A673 (cell line): ENCODE measurements around the gene FRMD3. TPM values are rescaled to one million over a fixed set of nuclear protein-coding genes. Genes with fewer than 3 reads are reported as not detected.
A peak's percentile ranks its signal among the peaks of the same experiment; 100 is the strongest.

Experiments used
- BruUV-seq: library from RNA; stranded (reverse); fragments of 400-500 nt; replicated peaks from 2 replicates; lab custom pipeline; 2021; lab: Mats Ljungman, UMichigan
- CTCF ChIA-PET: fragments of 300-600 bp; sonication (Branson Sonifier 250); formaldehyde crosslinking; loops from one replicate; lab custom pipeline; 2022; ENCODE audit warnings: antibody characterized with exemption; lab: Charles Lee
- POLR2A ChIA-PET: fragments of 300-600 bp; sonication (Branson Sonifier 250); formaldehyde crosslinking; loops from one replicate; lab custom pipeline; 2022; ENCODE audit warnings: antibody characterized with exemption; ENCODE audit not compliant: low non-redundant PET; lab: Charles Lee
- DNase-seq: peaks from one replicate; pipeline ENCODE4 v3.0.0-alpha.2; 2015; ENCODE audit warnings: low spot score
- H3K27ac ChIP-seq: fragments of 200-600 bp; sonication (generic); 2 replicates; pipeline ENCODE4 v1.5.1; 2016; ENCODE audit warnings: mixed run types, low read depth, mild to moderate bottlenecking, mixed read lengths, antibody characterized with exemption, low read length; ENCODE audit not compliant: poor library complexity, severe bottlenecking
- H3K27me3 ChIP-seq: fragments of 200-600 bp; sonication (generic); replicated peaks from 2 replicates; pipeline ENCODE4 v1.6.1; 2017; ENCODE audit warnings: mixed run types, low read depth, mild to moderate bottlenecking, mixed read lengths, antibody characterized with exemption, low read length; ENCODE audit not compliant: insufficient read depth, poor library complexity
- H3K36me3 ChIP-seq: fragments of 200-600 bp; sonication (generic); 2 replicates; pipeline ENCODE4 v1.6.1; 2016; ENCODE audit warnings: mixed run types, mild to moderate bottlenecking, mixed read lengths, antibody characterized with exemption, low read length; ENCODE audit not compliant: insufficient read depth, poor library complexity, severe bottlenecking
- H3K4me1 ChIP-seq: fragments of 200-600 bp; sonication (generic); 2 replicates; pipeline ENCODE4 v1.6.1; 2017; ENCODE audit warnings: mixed run types, mild to moderate bottlenecking, mixed read lengths, antibody characterized with exemption, low read length; ENCODE audit not compliant: insufficient read depth, poor library complexity, severe bottlenecking
- H3K4me3 ChIP-seq: fragments of 200-600 bp; sonication (generic); 2 replicates; pipeline ENCODE4 v1.5.1; 2016; ENCODE audit warnings: low read depth, mixed run types, mild to moderate bottlenecking, mixed read lengths, low read length; ENCODE audit not compliant: poor library complexity, severe bottlenecking
- H3K9me3 ChIP-seq: fragments of 200-600 bp; sonication (generic); 2 replicates; pipeline ENCODE4 v1.6.1; 2016; ENCODE audit warnings: mixed run types, low read depth, mild to moderate bottlenecking, mixed read lengths, antibody characterized with exemption, low read length; ENCODE audit not compliant: poor library complexity, severe bottlenecking
- EZH2 ChIP-seq: fragments of 200-600 bp; sonication (generic); IDR thresholded peaks from 2 replicates; pipeline ENCODE4 v1.6.1; 2017; ENCODE audit warnings: borderline replicate concordance, low read depth, mild to moderate bottlenecking, mixed read lengths, antibody characterized with exemption, low read length; ENCODE audit not compliant: poor library complexity, severe bottlenecking
- intact Hi-C: fragments of 100-400 bp; cut with micrococcal nuclease; formaldehyde crosslinking; loops from one replicate; pipeline ENCODE4 v1.10.0; 2022; ENCODE audit not compliant: unreplicated experiment
- total RNA-seq: library from RNA; stranded (reverse); gene quantifications from 2 replicates; pipeline ENCODE4 v1.2.3, GENCODE V29; 2021
- TF ChIP-seq, protein P1 (sequence below): fragments of 300-800, 200-600 bp; sonication (generic); conservative IDR thresholded peaks from 2 replicates; pipeline ENCODE4 v1.5.1; 2017; ENCODE audit warnings: low read depth, mild to moderate bottlenecking, antibody characterized with exemption, low read length, moderate library complexity, mixed read lengths

The FRMD3 gene
- total RNA-seq, 1 experiment from 2014 or later: 1.0 TPM

GRCh38 chr9:83240671-83241070 lies 297.5 kb downstream of the FRMD3 start:
- Histone ChIP-seq H3K4me1 (no peaks in the 10 kb centered on the region), H3K4me3 (no peak overlapping the region), H3K9me3 (no peaks in the 10 kb centered on the region), H3K27me3 (no peaks in the 10 kb centered on the region), H3K36me3 (no peaks in the 10 kb centered on the region), H3K27ac (no peak overlapping the region)
- ChIA-PET CTCF (no interaction called here), POLR2A (no interaction called here)
- BruUV-seq: no TSS peak
- TF ChIP-seq EZH2: no peak
- TF ChIP-seq, protein P1, sequence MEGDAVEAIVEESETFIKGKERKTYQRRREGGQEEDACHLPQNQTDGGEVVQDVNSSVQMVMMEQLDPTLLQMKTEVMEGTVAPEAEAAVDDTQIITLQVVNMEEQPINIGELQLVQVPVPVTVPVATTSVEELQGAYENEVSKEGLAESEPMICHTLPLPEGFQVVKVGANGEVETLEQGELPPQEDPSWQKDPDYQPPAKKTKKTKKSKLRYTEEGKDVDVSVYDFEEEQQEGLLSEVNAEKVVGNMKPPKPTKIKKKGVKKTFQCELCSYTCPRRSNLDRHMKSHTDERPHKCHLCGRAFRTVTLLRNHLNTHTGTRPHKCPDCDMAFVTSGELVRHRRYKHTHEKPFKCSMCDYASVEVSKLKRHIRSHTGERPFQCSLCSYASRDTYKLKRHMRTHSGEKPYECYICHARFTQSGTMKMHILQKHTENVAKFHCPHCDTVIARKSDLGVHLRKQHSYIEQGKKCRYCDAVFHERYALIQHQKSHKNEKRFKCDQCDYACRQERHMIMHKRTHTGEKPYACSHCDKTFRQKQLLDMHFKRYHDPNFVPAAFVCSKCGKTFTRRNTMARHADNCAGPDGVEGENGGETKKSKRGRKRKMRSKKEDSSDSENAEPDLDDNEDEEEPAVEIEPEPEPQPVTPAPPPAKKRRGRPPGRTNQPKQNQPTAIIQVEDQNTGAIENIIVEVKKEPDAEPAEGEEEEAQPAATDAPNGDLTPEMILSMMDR: no peak
- intact Hi-C loops: no loop called here
- peak; percentile 5 for DNase-seq

- no peak for TF ChIP-seq EZH2
- TF ChIP-seq, protein P1: no peak
- DNase-seq: no peak
- POLR2A ChIA-PET: no interaction called here
- H3K27me3 ChIP-seq: no peaks in the 10 kb centered on the region
- CTCF ChIA-PET: no interaction called here
- H3K36me3 ChIP-seq: no peaks in the 10 kb centered on the region
- intact Hi-C loops: no loop called here
- no peaks in the 10 kb centered on the region for H3K9me3 ChIP-seq
- H3K27ac ChIP-seq: no peak overlapping the region
- H3K4me1 ChIP-seq: no peaks in the 10 kb centered on the region
- no TSS peak for BruUV-seq
- H3K4me3 ChIP-seq: no peak overlapping the region
These were observed 298.5 kb downstream of the FRMD3 start for GRCh38 chr9:83239747-83240146.

DNA sequence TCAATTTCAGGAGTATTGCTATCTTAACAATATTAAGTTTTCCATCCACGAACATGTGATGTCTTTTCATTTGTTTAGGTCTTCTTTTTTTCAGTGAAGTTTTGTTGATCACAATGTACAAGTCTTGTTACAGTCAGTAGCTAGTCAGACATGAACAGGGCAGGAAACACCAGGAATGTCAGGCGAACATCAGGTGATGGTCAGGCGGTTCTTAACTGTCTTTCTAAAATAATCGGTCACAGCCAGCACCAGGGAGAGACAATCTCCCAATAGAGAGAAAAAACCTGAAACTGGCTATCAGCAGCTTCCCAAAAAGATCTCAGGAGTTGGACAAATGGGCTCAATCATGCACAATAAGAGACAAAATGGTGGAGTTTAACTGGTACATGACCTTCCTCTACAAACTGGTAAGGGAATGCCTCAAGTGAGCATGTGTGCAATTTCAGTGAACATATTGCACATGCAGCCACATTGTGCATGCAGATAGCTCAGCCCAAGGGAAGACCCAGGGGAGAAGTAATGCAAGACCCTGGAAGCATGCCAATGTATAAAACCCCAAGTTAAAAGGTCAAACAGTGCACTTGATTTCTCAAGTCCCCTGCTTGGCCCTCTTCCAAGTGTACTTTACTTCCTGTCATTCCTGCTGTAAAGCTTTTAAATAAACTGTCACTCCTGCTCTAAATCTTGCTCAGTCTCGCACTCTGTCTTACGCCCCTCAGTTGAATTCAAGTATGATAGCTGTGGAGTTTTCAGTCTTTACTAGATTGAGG lies 299.1 kb downstream of the FRMD3 start:
- Histone ChIP-seq H3K4me3 (no peak overlapping the region), H3K27ac (no peak overlapping the region), H3K9me3 (no peaks in the 10 kb centered on the region), H3K27me3 (no peaks in the 10 kb centered on the region), H3K36me3 (no peaks in the 10 kb centered on the region), H3K4me1 (no peaks in the 10 kb centered on the region)
- ChIA-PET POLR2A (no interaction called here), CTCF (no interaction called here)
- intact Hi-C loops: no loop called here
- no TSS peak for BruUV-seq
- peak; percentile 48 for DNase-seq
- TF ChIP-seq, protein P1: no peak
- TF ChIP-seq EZH2: no peak
